AG10803 (cell line): Measurements from ENCODE around the gene GRAMD1A.

Source experiments
- DNase-seq: peaks from one replicate; pipeline ENCODE4 v3.0.0; 2010; ENCODE audit warnings: low read depth
- H3K4me3 ChIP-seq: 2 replicates; pipeline ENCODE4 v1.5.1; 2011; ENCODE audit warnings: mild to moderate bottlenecking, low read length, control low read depth
- CTCF ChIP-seq: conservative IDR thresholded peaks from 2 replicates; pipeline ENCODE4 v1.5.1; 2011; ENCODE audit warnings: mild to moderate bottlenecking, low read length, control low read depth, inconsistent platforms

GRAMD1A gene

DNA sequence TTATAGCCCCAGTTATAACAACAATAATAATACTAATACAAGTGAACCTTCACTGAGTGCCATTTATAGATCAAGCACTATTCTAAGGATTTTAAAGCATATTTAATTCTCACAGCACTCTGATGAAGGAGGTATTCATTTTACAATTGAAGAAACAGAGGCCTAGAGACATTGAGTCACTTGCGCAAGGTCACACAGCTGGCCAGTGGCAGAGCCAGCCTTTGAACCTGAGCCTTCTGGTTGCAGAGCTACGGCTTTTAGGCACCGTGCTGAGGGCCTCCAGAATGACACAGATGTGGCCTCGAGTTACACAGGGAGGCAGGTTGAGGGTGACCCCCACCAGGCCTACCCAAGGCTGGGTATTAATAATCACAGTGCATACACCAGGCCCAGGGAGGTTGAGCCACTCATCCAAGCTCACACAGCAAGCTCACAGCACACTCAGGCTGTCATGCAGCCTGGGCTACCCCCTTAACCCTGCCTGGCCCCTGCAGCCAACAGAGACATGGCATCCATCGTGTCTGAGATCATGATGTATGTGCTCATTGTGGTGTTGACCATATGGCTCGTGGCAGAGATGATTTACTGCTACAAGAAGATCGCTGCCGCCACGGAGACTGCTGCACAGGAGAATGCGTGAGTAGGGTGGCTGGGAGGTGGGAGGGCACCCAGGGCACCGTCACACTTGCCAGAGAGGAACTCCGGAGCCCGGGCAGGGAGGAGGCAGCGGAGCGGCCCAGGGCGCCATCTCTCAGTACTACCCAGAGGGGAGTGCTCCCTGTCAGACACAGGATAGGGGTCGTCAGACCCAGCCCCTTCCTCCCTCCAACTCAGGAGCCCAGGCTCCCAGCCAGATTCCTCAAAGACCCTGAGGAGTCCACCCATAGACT, 38.7 kb downstream of the GRAMD1A start:
- no peak for TF ChIP-seq CTCF
- no peak overlapping the region for H3K4me3 ChIP-seq
- DNase-seq: peak; percentile 32

GRCh38 chr19:35039881-35040825, 40.0 kb downstream of the GRAMD1A start:
- H3K4me3 ChIP-seq: no peak overlapping the region
- no peak for DNase-seq
- no peak for TF ChIP-seq CTCF

GRCh38 chr19:35040826-35041547, 40.9 kb downstream of the GRAMD1A start:
- no peak for DNase-seq
- no peak for TF ChIP-seq CTCF
- H3K4me3 ChIP-seq: no peak overlapping the region

- no peak within 1 kb of the TSS for H3K4me3 ChIP-seq
- DNase-seq: no peak
- no peak for TF ChIP-seq CTCF
Measured at GRCh38 chr19:35041548-35042055, 41.5 kb downstream of the GRAMD1A start, which contains the start of gene HPN. TSS of gene HPN (plus strand) at chr19:35041721. CDS start at chr19:35042507, 786 bp downstream.

GRCh38 chr19:35042056-35042730, 42.1 kb downstream of the GRAMD1A start:
- no peak for TF ChIP-seq CTCF
- DNase-seq: no peak
- no peak overlapping the region for H3K4me3 ChIP-seq

- DNase-seq: no peak
- H3K4me3 ChIP-seq: no peak overlapping the region
- no peak for TF ChIP-seq CTCF
Measured at GRCh38 chr19:35042954-35043604, 43.0 kb downstream of the GRAMD1A start.
